Activated naive CD4-positive, alpha-beta T cell treated with anti-CD3 and anti-CD28 coated beads, Interleukin-2, amount 50 U/mL, for 24 hours (primary cell): ENCODE results near the gene VPS35L.
"Not testable (repeated sequence)": the region's sequence is repeated elsewhere in the genome, so short reads cannot be mapped to it uniquely, and the experiment has no call there.

Source experiments
- H3K27ac Mint-ChIP-seq: one replicate; pipeline ENCODE4 v1.8.0; 2021; ENCODE audit warnings: mild to moderate bottlenecking, mixed read lengths
- H3K27me3 Mint-ChIP-seq: one replicate; pipeline ENCODE4 v1.8.0; 2021; ENCODE audit warnings: mixed read lengths
- H3K36me3 Mint-ChIP-seq: one replicate; pipeline ENCODE4 v1.8.0; 2021; ENCODE audit warnings: mixed read lengths
- H3K4me1 Mint-ChIP-seq: one replicate; pipeline ENCODE4 v1.8.0; 2021; ENCODE audit warnings: mixed read lengths
- H3K4me3 Mint-ChIP-seq: one replicate; pipeline ENCODE4 v1.8.0; 2021; ENCODE audit warnings: mild to moderate bottlenecking, mixed read lengths
- H3K9me3 Mint-ChIP-seq: one replicate; pipeline ENCODE4 v1.8.0; 2021; ENCODE audit warnings: mixed read lengths

VPS35L gene

GRCh38 chr16:19524356-19524615 is 31.2 kb upstream of the VPS35L start:
- no peaks in the 10 kb centered on the region for H3K9me3 Mint-ChIP-seq
- H3K4me3 Mint-ChIP-seq = peak overlapping the region; percentile 100
- H3K36me3 Mint-ChIP-seq = peaks cover 7% of the 10 kb centered on the region
- peaks cover 46% of the 10 kb centered on the region for H3K4me1 Mint-ChIP-seq
- H3K27ac Mint-ChIP-seq = no peak overlapping the region
- H3K27me3 Mint-ChIP-seq = no peaks in the 10 kb centered on the region

DNA sequence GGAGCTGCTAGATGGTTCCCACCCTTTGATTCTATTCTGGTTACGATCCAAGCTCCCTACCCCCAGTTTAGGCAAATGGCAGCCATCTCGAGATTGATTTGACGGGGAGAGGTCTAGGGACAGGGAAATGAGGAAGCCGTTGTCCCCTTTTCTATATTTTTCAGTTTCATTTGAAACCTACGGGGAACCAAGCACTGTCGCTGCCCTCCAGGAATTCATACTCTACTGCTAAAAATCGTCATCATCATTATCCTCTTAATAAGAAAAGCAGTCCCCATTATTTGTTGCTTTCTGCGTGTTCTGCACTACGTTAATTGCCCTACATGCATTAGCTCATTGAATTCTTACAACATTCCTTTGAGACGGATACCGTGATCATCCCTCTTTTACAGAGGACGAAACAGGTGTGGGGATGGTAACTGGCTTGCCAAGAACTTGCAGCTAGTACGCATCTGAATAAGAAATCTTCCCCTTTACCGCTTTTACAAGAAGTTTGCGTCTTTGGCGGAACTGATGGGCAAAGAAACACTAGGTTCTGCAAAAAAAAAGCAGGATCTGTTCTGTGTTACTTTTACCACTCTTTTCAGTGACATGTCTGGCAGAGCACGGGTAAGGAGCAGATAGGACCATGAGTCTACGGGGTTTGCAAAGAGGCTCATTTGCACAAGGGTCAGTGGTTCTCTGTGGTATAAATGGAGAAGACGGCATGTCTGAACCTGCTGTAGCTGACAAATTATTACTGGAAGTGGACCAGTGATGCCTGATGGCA is 30.7 kb upstream of the VPS35L start:
- peaks cover 46% of the 10 kb centered on the region for H3K4me1 Mint-ChIP-seq
- no peaks in the 10 kb centered on the region for H3K9me3 Mint-ChIP-seq
- peak overlapping the region; percentile 100 for H3K4me3 Mint-ChIP-seq
- no peak overlapping the region for H3K27ac Mint-ChIP-seq
- H3K27me3 Mint-ChIP-seq = no peaks in the 10 kb centered on the region
- H3K36me3 Mint-ChIP-seq = peaks cover 7% of the 10 kb centered on the region

GRCh38 chr16:19525385-19525723 is 30.1 kb upstream of the VPS35L start:
- no peaks in the 10 kb centered on the region for H3K9me3 Mint-ChIP-seq
- H3K27ac Mint-ChIP-seq = no peak overlapping the region
- H3K4me3 Mint-ChIP-seq = peak overlapping the region; percentile 100
- H3K36me3 Mint-ChIP-seq = peaks cover 7% of the 10 kb centered on the region
- peaks cover 43% of the 10 kb centered on the region for H3K4me1 Mint-ChIP-seq
- H3K27me3 Mint-ChIP-seq = no peaks in the 10 kb centered on the region

DNA sequence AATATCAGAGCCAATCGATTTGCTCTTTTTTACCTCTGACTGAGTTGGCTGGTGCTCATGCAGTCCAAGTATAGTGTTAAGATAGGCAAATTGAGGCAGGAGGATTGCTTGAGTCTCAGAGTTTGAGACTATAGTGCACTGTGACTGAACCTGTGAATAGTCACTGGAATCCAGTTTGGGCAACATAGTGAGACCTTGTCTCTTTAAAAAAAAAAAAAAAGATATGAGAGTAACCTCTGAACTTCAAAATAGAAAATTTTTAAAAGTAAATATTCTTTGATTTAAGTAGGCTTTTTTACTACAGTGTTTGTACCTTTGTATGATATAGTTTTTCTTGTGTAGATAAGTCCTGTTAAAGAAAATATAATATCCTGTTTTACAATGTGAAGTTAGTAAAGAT is 28.3 kb upstream of the VPS35L start:
- Mint-ChIP-seq H3K27ac (no peak overlapping the region), H3K4me3 (no peak overlapping the region), H3K9me3 (no peaks in the 10 kb centered on the region), H3K4me1 (peaks cover 28% of the 10 kb centered on the region), H3K36me3 (peaks cover 7% of the 10 kb centered on the region), H3K27me3 (no peaks in the 10 kb centered on the region)

DNA sequence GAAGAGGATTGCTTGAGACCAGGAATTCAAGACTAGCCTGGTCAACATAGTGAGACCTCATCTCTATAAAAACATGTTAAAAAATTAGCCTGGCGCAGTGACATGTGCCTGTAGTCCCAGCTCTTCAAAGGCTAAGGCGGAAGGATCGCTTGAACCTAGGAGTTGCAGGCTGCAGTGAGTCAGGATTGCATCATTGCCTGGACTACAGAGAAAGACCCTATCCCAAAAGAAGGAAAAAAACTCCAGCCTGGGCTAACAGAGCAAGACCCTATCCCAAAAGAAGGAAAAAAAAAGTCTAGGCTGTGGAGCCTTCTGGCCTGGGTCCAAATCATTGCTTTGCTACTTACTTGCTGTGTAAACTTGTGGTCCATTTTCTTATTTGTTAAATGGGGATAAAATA is 26.8 kb upstream of the VPS35L start:
- no peak overlapping the region for H3K4me3 Mint-ChIP-seq
- H3K4me1 Mint-ChIP-seq = peaks cover 18% of the 10 kb centered on the region
- H3K36me3 Mint-ChIP-seq = peaks cover 10% of the 10 kb centered on the region
- H3K9me3 Mint-ChIP-seq = no peaks in the 10 kb centered on the region
- H3K27ac Mint-ChIP-seq = no peak overlapping the region
- H3K27me3 Mint-ChIP-seq = no peaks in the 10 kb centered on the region

GRCh38 chr16:19532601-19533000 is 22.9 kb upstream of the VPS35L start:
- Mint-ChIP-seq H3K4me1 (no peaks in the 10 kb centered on the region), H3K36me3 (peaks cover 18% of the 10 kb centered on the region)

GRCh38 chr16:19540241-19540970 is 15.1 kb upstream of the VPS35L start:
- Mint-ChIP-seq H3K27ac (no peak overlapping the region), H3K4me1 (no peaks in the 10 kb centered on the region), H3K27me3 (no peaks in the 10 kb centered on the region), H3K9me3 (no peaks in the 10 kb centered on the region), H3K4me3 (no peak overlapping the region), H3K36me3 (peaks cover 26% of the 10 kb centered on the region)

More at GRCh38 chr16:19532601-19533000, 22.9 kb upstream of the VPS35L start:
- Mint-ChIP-seq H3K27ac (no peak overlapping the region), H3K27me3 (no peaks in the 10 kb centered on the region), H3K4me3 (no peak overlapping the region), H3K9me3 (no peaks in the 10 kb centered on the region)

GRCh38 chr16:19542138-19542821 is 13.2 kb upstream of the VPS35L start:
- peaks cover 23% of the 10 kb centered on the region for H3K36me3 Mint-ChIP-seq
- H3K27ac Mint-ChIP-seq = no peak overlapping the region
- no peaks in the 10 kb centered on the region for H3K4me1 Mint-ChIP-seq

GRCh38 chr16:19543278-19543996 is 12.1 kb upstream of the VPS35L start:
- not testable (repeated sequence) for H3K27me3 Mint-ChIP-seq, H3K4me1 Mint-ChIP-seq, H3K4me3 Mint-ChIP-seq, H3K27ac Mint-ChIP-seq, H3K9me3 Mint-ChIP-seq
- peaks cover 23% of the 10 kb centered on the region for H3K36me3 Mint-ChIP-seq

More at GRCh38 chr16:19542138-19542821, 13.2 kb upstream of the VPS35L start:
- Mint-ChIP-seq H3K4me3 (no peak overlapping the region), H3K27me3 (no peaks in the 10 kb centered on the region), H3K9me3 (no peaks in the 10 kb centered on the region)

- Mint-ChIP-seq H3K36me3 (peaks cover 8% of the 10 kb centered on the region), H3K4me1 (no peaks in the 10 kb centered on the region), H3K9me3 (no peaks in the 10 kb centered on the region), H3K27ac (no peak overlapping the region), H3K27me3 (no peaks in the 10 kb centered on the region), H3K4me3 (no peak overlapping the region)
These were observed 7.4 kb upstream of the VPS35L start for GRCh38 chr16:19548144-19548543.

DNA sequence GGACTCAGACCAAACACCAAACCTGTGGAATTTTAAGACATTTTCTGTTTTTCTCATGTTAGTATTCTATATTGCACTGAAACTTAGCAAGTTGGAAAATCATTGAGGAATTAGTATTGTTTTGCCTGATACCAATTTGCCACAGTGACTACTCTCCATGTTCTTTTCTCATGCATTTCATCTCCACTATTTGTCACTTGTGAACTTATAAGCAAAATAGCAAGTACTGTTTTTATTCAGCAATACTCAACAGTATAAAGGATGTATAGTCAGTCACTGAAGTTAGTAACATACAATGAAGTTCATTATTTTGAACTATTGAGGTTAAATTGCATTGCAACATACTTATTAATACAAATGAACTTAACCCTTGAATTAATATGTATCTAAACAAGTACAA is 5.8 kb upstream of the VPS35L start:
- Mint-ChIP-seq H3K27me3 (no peaks in the 10 kb centered on the region), H3K4me1 (peaks cover 5% of the 10 kb centered on the region), H3K9me3 (no peaks in the 10 kb centered on the region), H3K4me3 (no peak overlapping the region), H3K36me3 (no peaks in the 10 kb centered on the region), H3K27ac (no peak overlapping the region)

- H3K9me3 Mint-ChIP-seq = no peaks in the 10 kb centered on the region
- H3K27ac Mint-ChIP-seq = peak overlapping the region; percentile 96
- no peaks in the 10 kb centered on the region for H3K36me3 Mint-ChIP-seq
- H3K27me3 Mint-ChIP-seq = no peaks in the 10 kb centered on the region
- H3K4me1 Mint-ChIP-seq = peaks cover 26% of the 10 kb centered on the region
- peak overlapping the region; percentile 96 for H3K4me3 Mint-ChIP-seq
These were observed 652 bp downstream of the VPS35L start for GRCh38 chr16:19555938-19556771.

DNA sequence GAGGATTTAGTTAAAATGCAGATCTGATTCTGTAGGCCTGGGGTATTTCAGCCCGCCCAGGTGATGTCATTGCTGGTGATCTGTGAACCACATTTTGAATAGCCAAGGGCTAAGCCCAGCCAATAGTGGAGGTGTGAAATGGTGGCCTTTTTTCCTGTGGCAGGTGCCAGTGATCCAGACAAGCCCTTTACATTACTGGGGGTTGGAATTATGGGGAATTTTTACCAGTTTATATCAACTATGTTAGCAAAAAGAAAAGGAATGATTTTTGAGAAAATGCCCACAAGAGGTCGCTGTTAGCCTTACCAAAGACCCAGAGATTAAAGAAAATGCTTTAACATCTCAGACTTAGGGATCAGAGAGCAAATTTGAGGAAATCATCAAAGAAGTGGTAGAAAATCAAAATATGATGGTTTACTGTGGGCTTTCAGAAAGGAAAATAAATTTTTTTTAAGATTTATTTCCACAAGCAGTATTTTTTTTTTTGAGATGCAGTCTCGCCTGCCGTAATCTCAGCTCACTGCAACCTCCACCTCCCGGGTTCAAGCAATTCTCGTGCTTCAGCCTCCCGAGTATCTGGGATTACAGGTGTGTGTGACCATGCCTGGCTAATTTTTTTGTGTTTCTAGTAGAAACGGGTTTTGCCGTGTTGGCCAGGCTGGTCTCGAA is 3.9 kb downstream of the VPS35L start:
- no peaks in the 10 kb centered on the region for H3K9me3 Mint-ChIP-seq
- H3K36me3 Mint-ChIP-seq = no peaks in the 10 kb centered on the region
- H3K27ac Mint-ChIP-seq = no peak overlapping the region
- H3K4me1 Mint-ChIP-seq = peaks cover 27% of the 10 kb centered on the region
- H3K27me3 Mint-ChIP-seq = no peaks in the 10 kb centered on the region
- H3K4me3 Mint-ChIP-seq = no peak overlapping the region

DNA sequence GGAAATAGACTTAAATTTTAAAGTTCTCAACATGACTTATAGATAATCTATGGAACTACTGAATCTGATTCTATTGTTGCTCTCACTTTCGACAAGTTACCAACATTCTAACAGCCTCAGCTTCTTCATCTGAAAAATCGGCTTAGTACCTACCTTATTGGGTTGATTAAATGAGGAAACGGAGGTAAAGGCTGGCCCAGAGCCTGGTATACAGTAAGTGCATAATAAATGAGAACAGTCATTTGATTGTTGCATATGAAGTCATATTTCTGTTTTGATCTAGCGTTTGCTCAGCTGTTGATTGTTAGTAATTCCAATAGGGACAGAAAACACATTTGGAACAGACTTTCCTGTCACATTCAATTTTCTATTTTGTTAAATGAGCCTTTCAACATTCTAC is 4.6 kb downstream of the VPS35L start:
- no peaks in the 10 kb centered on the region for H3K36me3 Mint-ChIP-seq
- no peak overlapping the region for H3K4me3 Mint-ChIP-seq
- no peaks in the 10 kb centered on the region for H3K9me3 Mint-ChIP-seq
- H3K27me3 Mint-ChIP-seq = no peaks in the 10 kb centered on the region
- H3K27ac Mint-ChIP-seq = no peak overlapping the region
- peaks cover 22% of the 10 kb centered on the region for H3K4me1 Mint-ChIP-seq

DNA sequence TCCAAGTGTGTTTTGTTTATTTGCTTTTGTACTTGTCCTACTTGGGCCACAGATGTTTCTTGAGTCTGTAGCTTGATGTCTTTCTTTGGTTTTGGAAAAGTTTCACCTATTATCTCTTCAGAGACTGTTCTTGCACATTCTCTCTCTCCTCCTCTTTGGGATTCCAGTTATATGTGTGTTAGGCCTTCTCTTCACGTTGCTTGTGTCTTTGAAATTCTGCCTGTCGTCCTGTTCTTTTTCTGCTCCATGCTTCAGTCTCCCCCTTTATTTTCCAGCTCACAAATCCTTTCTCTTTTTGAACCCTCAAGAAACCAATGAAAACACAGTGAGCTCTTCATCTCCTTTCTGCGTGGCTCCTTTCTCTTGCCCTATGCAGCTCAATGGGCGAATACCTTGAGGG is 7.9 kb downstream of the VPS35L start:
- Mint-ChIP-seq H3K4me3 (no peak overlapping the region), H3K4me1 (peaks cover 9% of the 10 kb centered on the region), H3K36me3 (peaks cover 5% of the 10 kb centered on the region), H3K9me3 (no peaks in the 10 kb centered on the region), H3K27me3 (no peaks in the 10 kb centered on the region), H3K27ac (no peak overlapping the region)
